GM19043 (cell line): ENCODE measurements around the gene CNOT6.
"Not testable (repeated sequence)": the region's sequence is repeated elsewhere in the genome, so short reads cannot be mapped to it uniquely, and the experiment has no call there.

Source experiments
- ATAC-seq: cut with Tn5 transposase; IDR thresholded peaks from one replicate; pipeline ENCODE4 v1.9.1; 2021; ENCODE audit warnings: low read depth; ENCODE audit not compliant: unreplicated experiment

CNOT6 gene

DNA sequence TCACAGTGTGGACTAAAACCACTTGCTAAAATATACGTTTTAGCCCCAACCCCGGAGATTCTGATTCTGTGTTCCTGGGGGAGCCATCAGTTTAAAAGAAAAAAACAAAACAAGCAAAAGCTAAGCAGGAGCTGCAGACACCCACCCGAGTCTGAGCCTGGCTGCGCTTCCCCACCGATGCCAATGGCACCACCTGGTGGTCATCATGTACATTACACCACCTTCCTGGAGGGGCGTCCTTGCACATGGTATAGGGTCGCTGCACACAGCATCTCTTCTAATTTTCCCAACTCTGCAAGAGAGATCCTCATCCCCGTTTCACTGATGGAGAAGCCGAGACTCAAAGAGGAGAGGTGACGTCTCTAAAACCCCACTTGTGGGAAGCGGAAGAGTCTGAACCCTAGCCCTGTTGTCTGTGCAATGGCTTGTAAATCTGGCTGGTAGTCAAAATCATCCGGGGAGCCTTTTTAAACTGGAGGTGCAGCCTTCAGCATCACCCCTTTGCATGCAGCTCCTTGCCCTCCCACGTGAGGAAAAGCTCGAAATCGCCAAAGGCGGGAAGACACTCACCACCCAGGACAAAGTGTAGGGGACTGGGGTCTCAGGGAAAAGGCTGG, 23.1 kb upstream of the CNOT6 start:
- ATAC-seq: no peak

GRCh38 chr5:180471866-180472265, 22.3 kb upstream of the CNOT6 start:
- ATAC-seq: no peak

GRCh38 chr5:180472269-180472668, 21.9 kb upstream of the CNOT6 start:
- ATAC-seq: no peak

GRCh38 chr5:180473386-180473785, 20.8 kb upstream of the CNOT6 start:
- ATAC-seq: not testable (repeated sequence)

DNA sequence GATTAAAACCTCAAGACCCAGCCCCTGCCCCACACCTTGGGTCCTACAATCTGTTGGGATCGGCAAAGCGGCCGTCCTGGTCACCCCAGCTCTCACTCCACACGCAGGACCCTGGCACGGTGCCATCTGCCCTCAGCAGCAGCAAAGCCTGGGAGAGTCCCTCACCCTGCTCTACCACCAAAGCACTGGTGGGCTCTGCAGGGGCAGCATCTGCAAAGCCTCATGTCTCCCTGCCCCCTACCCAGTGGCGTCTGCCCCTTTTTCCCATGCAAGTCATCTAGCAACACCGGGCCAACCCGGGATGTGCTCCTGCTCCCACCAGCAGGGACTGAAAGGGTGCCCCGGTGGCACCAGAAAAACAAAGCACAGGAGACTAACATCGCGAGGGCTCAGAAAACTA, 19.6 kb upstream of the CNOT6 start:
- ATAC-seq: no peak

DNA sequence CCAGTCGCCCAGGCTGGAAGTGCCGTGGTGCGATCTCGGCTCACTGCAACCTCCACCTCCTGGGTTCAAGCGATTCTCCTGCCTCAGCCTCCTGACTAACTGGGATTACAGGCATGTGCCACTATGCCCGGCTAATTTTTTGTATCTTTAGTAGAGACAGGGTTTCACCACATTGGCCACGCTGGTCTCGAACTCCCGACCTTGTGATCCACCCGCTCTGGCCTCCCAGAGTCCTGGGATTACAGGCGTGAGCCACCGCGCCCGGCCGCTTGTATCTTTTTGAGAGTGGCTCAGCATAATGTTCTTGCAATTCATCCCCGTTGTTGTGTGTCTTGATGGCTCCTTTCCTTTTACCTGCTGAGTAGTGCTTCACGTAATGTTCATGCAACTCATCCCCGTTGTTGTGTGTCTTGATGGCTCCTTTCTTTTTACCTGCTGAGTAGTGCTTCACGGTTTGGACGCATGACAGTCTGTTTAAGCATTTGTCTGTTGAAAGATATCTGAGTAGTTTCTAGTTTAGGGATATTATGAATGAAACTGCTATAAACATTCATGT, 18.1 kb upstream of the CNOT6 start:
- ATAC-seq: not testable (repeated sequence)

DNA sequence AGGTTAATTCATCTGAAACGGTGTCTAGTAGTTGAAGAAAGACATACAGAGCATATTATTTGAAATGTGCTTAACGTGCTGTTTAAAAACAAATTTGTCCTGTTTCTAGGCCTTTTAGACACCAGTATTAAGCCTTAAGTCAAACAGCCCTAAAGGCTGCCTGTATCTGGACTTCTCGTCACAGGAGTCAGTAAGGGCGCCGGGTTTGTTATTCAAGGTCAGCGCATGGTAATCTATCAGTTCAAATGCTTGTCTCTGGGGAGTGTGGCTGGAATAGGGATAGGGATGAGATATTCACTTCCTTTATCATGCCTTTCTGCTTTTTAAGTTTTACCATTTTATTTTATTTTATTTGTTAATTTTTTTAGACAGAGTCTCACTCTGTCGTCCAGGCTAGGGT, 9.4 kb upstream of the CNOT6 start:
- no peak for ATAC-seq

DNA sequence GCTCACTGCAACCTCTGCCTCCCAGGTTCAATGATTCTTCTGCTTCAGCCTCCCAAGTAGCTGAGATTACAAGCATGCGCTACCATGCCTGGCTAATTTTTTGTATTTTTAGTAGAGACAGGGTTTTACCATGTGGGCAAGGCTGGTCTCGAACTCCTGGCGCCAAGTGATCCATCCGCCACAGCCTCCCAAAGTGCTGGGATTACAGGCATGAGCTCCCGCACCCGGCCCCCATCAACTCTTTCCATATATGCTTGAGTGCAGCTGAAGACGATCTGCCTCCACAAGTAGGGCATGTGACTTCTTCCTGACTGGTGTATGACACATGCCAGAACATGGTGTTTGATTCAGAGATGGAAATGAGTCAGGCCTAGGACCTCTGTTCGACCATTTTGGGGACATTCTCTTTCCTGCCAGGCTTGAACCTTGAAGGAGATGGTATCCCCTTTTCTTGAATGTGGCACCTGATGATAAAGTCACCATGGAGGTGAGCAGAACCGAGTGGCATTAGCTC, 7.5 kb upstream of the CNOT6 start:
- no peak for ATAC-seq

DNA sequence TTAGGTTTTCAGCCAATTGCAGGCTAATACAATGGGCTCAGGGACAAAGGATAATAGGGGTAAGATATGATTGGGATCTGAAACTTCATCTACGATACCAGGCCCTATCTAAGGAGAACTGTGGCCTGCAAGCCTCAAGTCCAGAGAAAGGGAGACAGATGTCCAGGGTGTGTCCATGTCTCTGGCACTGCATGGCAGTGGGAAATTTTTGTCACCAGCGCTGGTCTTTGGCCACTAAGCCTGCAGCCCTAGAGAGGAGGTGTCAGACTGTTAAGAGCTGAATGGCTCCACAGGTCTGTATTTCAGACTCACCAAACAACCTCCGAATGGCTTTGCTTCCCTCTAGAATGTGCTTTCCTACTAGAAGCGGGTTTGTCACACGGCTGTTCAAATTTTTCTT, 6.6 kb upstream of the CNOT6 start:
- ATAC-seq: no peak

DNA sequence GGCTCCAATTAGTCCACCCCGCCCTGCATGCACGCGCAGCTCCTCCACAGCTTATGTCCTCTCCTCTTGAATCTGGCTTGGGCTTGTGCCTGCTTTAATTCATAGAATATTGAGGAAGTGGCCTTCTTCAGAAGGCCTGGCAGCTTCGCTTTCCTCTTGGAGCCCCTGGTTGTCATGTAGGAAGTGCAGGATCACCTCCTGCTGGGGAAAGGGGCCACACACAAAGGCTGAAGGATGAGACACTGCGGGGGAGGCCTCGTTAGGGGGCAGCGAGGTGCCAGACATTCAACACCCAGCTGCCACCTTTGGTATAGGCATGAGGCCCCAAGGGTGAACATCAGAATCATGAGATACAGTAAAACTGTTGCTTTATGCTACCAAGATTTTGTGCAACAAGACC, 2.7 kb upstream of the CNOT6 start:
- ATAC-seq: no peak

- no peak for ATAC-seq
Observed at GRCh38 chr5:180492226-180492903, 1.8 kb upstream of the CNOT6 start.

GRCh38 chr5:180494510-180495181, 467 bp downstream of the CNOT6 start:
- ATAC-seq: peak; percentile 28

DNA sequence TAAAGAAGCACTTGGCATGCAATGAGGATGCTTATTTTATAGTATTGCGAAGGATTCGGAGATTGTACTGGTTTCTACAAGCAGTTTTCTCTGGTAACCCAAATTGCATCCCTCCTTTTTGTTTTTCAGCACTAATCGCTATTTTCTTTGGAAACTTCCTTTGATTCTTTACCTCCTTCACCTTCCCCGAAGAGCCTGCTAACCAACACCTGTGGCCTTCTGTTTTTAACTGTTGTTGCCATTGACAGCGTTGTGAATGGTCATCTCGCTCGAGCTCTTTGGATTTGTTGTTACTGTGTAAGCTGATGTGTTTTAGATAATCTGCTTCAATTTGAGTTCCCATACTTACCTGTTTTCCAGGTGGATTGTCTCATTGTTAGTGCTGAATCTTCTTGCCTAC, 1.1 kb downstream of the CNOT6 start:
- no peak for ATAC-seq

DNA sequence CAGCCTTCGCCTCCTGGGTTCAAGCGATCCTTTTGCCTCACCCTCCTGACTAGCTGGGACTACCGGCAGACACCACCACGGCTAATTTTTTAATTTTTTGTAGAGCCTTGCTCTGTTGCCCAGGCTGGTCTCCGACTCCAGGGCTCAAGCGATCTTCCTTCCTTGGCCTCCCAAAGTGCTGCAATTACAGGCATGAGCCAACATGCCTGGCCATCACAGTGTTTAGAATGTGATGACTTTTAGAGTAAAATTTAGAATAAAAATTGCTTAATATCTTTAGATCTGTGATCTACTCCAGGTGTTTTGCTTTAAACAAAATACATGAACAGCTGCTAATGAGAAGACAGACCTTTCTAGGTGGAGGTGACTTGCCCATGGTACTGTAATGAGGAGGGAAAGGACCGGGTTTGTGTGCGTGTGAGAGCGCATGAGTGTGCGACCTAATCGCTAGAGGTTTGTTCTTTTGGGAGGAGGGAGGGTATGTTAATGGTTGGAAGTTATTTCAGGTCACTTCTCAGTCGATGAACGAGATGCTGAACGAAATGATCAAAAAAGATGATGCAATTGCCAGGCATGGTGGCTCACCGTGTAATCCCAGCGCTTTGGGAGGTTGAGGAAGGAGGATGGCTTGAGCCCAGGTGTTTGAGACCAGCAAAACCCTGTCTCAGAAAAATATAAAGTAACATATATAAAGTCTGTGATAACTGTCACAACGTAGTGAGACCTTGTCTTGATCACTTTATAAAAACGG, 2.0 kb downstream of the CNOT6 start:
- no peak for ATAC-seq

GRCh38 chr5:180496806-180497205, 2.6 kb downstream of the CNOT6 start:
- ATAC-seq: not testable (repeated sequence)

DNA sequence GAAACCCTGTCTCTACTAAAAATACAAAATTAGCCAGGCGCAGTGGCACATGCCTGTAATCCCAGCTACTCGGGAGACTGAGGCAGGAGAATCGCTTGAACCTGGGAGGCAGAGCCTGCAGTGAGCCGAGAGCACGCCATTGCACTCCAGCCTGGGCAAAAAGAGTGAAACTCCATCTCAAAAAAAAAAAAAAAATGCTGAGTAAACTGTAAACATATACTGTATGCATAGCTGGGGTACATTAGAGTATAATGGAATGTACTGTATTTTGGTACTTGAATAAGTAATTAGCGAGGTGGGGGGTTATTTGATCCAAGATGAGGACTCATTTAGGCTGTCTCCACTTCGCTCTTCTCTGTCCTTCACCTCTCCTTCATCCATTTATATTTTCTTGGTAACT, 3.7 kb downstream of the CNOT6 start:
- not testable (repeated sequence) for ATAC-seq

GRCh38 chr5:180498378-180498777, 4.2 kb downstream of the CNOT6 start:
- no peak for ATAC-seq

DNA sequence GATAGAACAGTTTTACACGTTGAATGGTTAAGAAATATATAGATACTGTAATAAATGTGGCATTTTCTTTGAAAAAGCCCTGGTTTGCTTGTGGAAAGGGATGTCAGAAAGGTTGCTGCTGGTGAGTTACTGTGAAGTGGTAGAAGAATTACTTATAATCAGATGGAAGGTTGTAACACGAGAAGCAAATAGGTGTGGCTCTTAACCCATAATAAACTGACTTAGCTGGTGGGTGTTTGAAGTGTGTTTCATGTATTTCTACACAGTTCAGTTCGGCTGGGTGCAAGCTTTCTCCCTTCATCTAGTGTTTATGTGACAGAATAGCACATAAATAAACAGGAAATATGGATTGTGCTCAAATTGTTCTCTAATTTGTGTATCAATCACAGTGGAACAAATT, 5.5 kb downstream of the CNOT6 start:
- ATAC-seq: no peak

DNA sequence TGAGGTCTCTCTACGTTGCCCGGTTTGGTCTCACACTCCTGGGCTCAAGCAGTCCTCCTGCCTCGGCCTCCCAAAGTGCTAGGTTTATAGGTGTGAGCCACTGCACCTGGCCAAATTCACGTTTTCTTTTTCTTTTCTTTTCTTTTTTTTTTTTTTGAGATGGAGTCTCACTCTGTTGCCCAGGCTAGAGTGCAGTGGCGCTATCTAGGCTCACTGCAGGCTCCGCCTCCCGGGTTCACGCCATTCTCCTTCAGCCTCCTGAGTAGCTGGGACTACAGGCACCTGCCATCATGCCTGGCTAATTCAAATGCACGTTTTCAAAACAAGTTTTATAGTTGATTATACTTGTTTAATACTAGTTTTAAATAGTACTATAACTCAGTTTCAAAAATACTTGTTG, 6.1 kb downstream of the CNOT6 start:
- ATAC-seq: not testable (repeated sequence)

GRCh38 chr5:180507661-180508060, 13.5 kb downstream of the CNOT6 start:
- ATAC-seq: no peak

- no peak for ATAC-seq
Observed at GRCh38 chr5:180515294-180515693, 21.1 kb downstream of the CNOT6 start.
